Osteoblast (primary cell): Measurements from ENCODE around the gene ADAMTS13. TPM values are rescaled to one million over a fixed set of nuclear protein-coding genes. Genes with fewer than 3 reads are reported as not detected.

Source experiments
- DNase-seq: peaks from one replicate; pipeline ENCODE4 v3.0.0; 2011; ENCODE audit warnings: low spot score, mixed read lengths; ENCODE audit not compliant: insufficient read length; ENCODE audit errors: missing footprints
- H2AFZ ChIP-seq: 2 replicates; pipeline ENCODE4 v1.6.0; 2011; ENCODE audit warnings: mild to moderate bottlenecking, low read length
- H3K27ac ChIP-seq: 2 replicates; pipeline ENCODE4 v1.5.1; 2011; ENCODE audit warnings: mild to moderate bottlenecking, low read depth, low read length, moderate library complexity
- H3K27me3 ChIP-seq: 2 replicates; pipeline ENCODE4 v1.6.0; 2012; ENCODE audit warnings: mild to moderate bottlenecking, control low read depth, inconsistent platforms, low read length, moderate library complexity; ENCODE audit not compliant: insufficient read depth
- H3K36me3 ChIP-seq: 2 replicates; pipeline ENCODE4 v1.5.1; 2011; ENCODE audit warnings: mild to moderate bottlenecking, low read length, control low read depth, moderate library complexity; ENCODE audit not compliant: insufficient read depth
- H3K4me1 ChIP-seq: 2 replicates; pipeline ENCODE4 v1.5.1; 2011; ENCODE audit warnings: mild to moderate bottlenecking, low read length, control low read depth, moderate library complexity; ENCODE audit not compliant: insufficient read depth
- H3K4me2 ChIP-seq: 2 replicates; pipeline ENCODE4 v1.6.0; 2011; ENCODE audit warnings: mild to moderate bottlenecking, low read length; ENCODE audit not compliant: insufficient read depth
- H3K4me3 ChIP-seq: fragments of 200-600 bp; sonication (generic); 3 replicates; pipeline ENCODE4 v1.5.1; 2012; ENCODE audit warnings: mild to moderate bottlenecking, low read length, inconsistent platforms; ENCODE audit not compliant: insufficient read depth
- H3K79me2 ChIP-seq: 2 replicates; pipeline ENCODE4 v1.6.0; 2012; ENCODE audit warnings: mild to moderate bottlenecking, low read length, control low read depth, inconsistent platforms; ENCODE audit not compliant: insufficient read depth
- H3K9me3 ChIP-seq: 2 replicates; pipeline ENCODE4 v1.5.1; 2011; ENCODE audit warnings: low read depth, low read length, control low read depth
- H4K20me1 ChIP-seq: 2 replicates; pipeline ENCODE4 v1.6.0; 2012; ENCODE audit warnings: mild to moderate bottlenecking, low read length, control low read depth; ENCODE audit not compliant: insufficient read depth
- total RNA-seq: library from RNA; depleted of rRNA; stranded (reverse); fragments of >200 nt; gene quantifications from 2 replicates; pipeline ENCODE4 v1.2.3, GENCODE V29; 2012
- TF ChIP-seq, protein P1 (sequence below): IDR thresholded peaks from 2 replicates; pipeline ENCODE4 v1.5.1; 2011; ENCODE audit warnings: mild to moderate bottlenecking, low read depth, low read length, moderate library complexity; ENCODE audit errors: extremely low read depth

The ADAMTS13 gene
- total RNA-seq, 1 donor: 1.4 TPM

DNA sequence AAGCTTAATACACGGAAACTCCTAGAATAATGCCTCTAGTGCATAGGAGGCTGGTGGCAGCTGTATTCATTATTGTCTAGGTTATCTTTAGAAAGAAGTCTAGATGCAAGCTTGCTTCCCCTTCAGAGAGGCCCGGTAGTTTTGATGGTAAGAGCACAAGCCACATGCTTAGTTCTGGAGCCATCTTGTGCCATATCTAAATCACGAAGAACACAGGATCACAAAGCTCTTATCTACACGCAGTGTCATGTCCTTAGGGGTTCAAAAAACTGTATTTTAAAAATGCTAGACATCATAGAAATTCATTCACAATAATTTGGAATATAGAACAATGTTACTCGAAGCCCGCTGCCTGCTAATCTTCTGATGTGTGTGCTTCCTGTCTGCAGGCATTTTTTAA, 43.8 kb downstream of the ADAMTS13 start:
- Histone ChIP-seq H3K9me3 (no peaks in the 10 kb centered on the region), H3K36me3 (no peaks in the 10 kb centered on the region), H4K20me1 (peaks cover 21% of the 10 kb centered on the region), H2AFZ (no peak overlapping the region), H3K4me3 (no peak overlapping the region), H3K79me2 (no peaks in the 10 kb centered on the region), H3K4me2 (no peak overlapping the region), H3K27me3 (no peaks in the 10 kb centered on the region), H3K27ac (no peak overlapping the region), H3K4me1 (no peaks in the 10 kb centered on the region)
- no peak for DNase-seq
- TF ChIP-seq, protein P1, sequence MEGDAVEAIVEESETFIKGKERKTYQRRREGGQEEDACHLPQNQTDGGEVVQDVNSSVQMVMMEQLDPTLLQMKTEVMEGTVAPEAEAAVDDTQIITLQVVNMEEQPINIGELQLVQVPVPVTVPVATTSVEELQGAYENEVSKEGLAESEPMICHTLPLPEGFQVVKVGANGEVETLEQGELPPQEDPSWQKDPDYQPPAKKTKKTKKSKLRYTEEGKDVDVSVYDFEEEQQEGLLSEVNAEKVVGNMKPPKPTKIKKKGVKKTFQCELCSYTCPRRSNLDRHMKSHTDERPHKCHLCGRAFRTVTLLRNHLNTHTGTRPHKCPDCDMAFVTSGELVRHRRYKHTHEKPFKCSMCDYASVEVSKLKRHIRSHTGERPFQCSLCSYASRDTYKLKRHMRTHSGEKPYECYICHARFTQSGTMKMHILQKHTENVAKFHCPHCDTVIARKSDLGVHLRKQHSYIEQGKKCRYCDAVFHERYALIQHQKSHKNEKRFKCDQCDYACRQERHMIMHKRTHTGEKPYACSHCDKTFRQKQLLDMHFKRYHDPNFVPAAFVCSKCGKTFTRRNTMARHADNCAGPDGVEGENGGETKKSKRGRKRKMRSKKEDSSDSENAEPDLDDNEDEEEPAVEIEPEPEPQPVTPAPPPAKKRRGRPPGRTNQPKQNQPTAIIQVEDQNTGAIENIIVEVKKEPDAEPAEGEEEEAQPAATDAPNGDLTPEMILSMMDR: no peak

DNA sequence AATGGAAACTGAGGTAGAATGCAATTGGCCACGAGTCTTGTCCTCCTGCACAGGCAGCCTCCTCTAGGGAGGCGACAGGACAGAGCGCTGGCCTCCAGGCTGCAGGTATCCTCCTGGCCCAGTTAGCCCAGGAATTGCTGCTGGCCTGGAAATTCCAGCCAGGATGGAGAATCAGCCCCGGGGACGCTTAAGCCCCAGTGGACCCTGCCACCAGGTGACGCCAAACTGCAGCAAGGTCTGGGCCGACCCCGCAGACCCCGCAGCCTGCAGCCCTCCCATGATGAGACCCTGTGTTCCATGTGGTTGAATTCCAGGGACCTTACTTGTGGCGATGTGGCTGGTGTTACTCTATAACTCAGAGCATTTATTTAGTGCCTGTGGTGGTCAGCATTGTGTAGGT, 44.9 kb downstream of the ADAMTS13 start:
- Histone ChIP-seq H2AFZ (no peak overlapping the region), H3K4me2 (no peak overlapping the region), H3K36me3 (no peaks in the 10 kb centered on the region), H3K4me1 (no peaks in the 10 kb centered on the region), H4K20me1 (peaks cover 12% of the 10 kb centered on the region), H3K4me3 (no peak overlapping the region), H3K79me2 (no peaks in the 10 kb centered on the region), H3K27ac (no peak overlapping the region), H3K9me3 (no peaks in the 10 kb centered on the region), H3K27me3 (no peaks in the 10 kb centered on the region)
- no peak for DNase-seq
- TF ChIP-seq, protein P1: no peak

DNA sequence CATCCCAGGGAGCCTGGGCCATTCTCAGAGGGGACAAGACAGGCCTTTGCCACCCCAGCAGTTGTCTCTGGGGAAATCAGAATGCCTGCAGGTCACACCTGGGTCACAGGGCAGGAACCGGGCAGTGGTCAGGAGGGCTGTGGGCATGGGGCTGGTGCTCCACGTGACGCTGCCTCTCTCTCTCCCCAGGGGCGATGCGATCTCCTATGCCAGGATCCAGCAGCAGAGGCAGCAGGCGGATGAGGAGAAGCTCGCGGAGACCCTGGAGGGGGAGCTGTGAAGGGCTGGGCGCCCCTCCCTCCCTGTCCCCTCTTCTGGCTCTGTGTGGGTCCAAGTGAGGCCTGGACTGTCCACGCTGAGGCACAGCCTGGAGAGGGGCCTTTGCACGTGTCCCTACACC, 46.2 kb downstream of the ADAMTS13 start:
- H3K27me3 ChIP-seq: no peaks in the 10 kb centered on the region
- peaks cover 4% of the 10 kb centered on the region for H4K20me1 ChIP-seq
- no peaks in the 10 kb centered on the region for H3K9me3 ChIP-seq
- H3K4me3 ChIP-seq: no peak overlapping the region
- no peak overlapping the region for H3K4me2 ChIP-seq
- H3K27ac ChIP-seq: no peak overlapping the region
- no peak for DNase-seq
- H3K4me1 ChIP-seq: no peaks in the 10 kb centered on the region
- no peaks in the 10 kb centered on the region for H3K36me3 ChIP-seq
- H3K79me2 ChIP-seq: no peaks in the 10 kb centered on the region
- no peak overlapping the region for H2AFZ ChIP-seq
- TF ChIP-seq, protein P1: no peak

DNA sequence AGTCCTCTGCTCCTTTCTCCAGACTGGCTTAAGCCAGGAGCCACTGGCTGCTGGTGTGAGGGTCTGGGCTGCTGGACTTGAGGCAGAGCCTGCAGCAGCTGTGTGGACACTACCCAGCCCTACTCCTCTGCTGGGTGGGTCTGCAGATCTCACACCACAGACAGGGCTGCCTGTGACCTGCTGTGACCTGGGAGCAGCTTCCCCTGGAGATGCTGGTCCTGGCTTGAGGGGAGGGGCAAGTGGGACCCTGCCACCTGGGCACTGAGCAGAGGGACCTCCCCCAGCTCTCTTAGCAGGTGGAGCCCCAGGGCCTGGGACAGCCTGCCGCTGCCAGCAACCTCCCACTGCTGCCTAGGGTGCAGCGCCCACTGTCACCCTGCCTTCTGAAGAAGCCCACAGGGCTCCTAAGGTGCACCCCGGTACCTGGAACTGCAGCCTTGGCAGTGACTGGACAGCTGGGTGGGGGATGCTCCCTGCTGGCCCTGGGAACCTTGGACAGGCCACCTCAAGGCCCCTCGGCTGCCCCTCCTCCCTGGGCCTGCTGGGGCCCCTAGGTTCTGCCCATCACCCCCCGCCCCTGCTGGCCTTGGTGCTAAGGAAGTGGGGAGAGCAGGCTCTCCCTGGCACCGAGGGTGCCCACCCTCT, 46.7 kb downstream of the ADAMTS13 start:
- peaks cover 2% of the 10 kb centered on the region for H4K20me1 ChIP-seq
- DNase-seq: no peak
- no peak overlapping the region for H3K4me2 ChIP-seq
- no peak overlapping the region for H2AFZ ChIP-seq
- no peaks in the 10 kb centered on the region for H3K36me3 ChIP-seq
- no peak overlapping the region for H3K4me3 ChIP-seq
- H3K79me2 ChIP-seq: no peaks in the 10 kb centered on the region
- no peak overlapping the region for H3K27ac ChIP-seq
- no peaks in the 10 kb centered on the region for H3K9me3 ChIP-seq
- H3K27me3 ChIP-seq: no peaks in the 10 kb centered on the region
- TF ChIP-seq, protein P1: no peak
- no peaks in the 10 kb centered on the region for H3K4me1 ChIP-seq
